Adrenal gland (tissue), 12 donors: Measurements from ENCODE around the gene CRAT. TPM values are rescaled to one million over a fixed set of nuclear protein-coding genes. Genes with fewer than 3 reads are reported as not detected.
"Not testable (repeated sequence)": the region's sequence is repeated elsewhere in the genome, so short reads cannot be mapped to it uniquely, and the experiment has no call there.

ENCODE experiments used
- DNase-seq, 7 donors: peaks; one replicate each; pipeline ENCODE4 v3.0.0-alpha.2; 2019 to 2020
- H3K27ac ChIP-seq, 5 donors: fragments of 200-600 bp; sonication (generic) in 4 of 5; 1 replicate in 3 of 5; 2 replicates in 2 of 5; pipeline versions ENCODE4 v1.5.1 to v1.8.0; 2016 to 2020; ENCODE audit warnings: mild to moderate bottlenecking in 1 of 5
- H3K27me3 ChIP-seq: fragments of 200-600 bp; 2 replicates; pipeline ENCODE4 v1.8.0; 2021
- H3K36me3 ChIP-seq, 2 donors: fragments of 200-600 bp; replicated peaks in 1 of 2; 1 replicate in 1 of 2; 2 replicates in 1 of 2; pipeline versions ENCODE4 v1.5.1 to v1.8.0; 2018 to 2022
- H3K4me1 ChIP-seq, 2 donors: fragments of 200-600 bp; replicated peaks in 1 of 2; 1 replicate in 1 of 2; 2 replicates in 1 of 2; pipeline versions ENCODE4 v1.5.1 to v1.8.0; 2018 to 2021
- H3K4me3 ChIP-seq, 4 donors: fragments of 200-600 bp; sonication (generic) in 3 of 4; one replicate each; pipeline ENCODE4 v1.5.1; 2016 to 2018
- H3K9me3 ChIP-seq, 3 donors: fragments of 200-600 bp; sonication (generic) in 1 of 3; replicated peaks in 1 of 3; 1 replicate in 2 of 3; 2 replicates in 1 of 3; pipeline versions ENCODE4 v1.5.1 to v1.8.0; 2016 to 2021
- POLR2A ChIP-seq, 2 donors: fragments of 450-650 bp; IDR thresholded peaks; one replicate each; pipeline ENCODE4 v1.6.1; 2017; ENCODE audit warnings: antibody characterized with exemption in 2 of 2, mild to moderate bottlenecking in 2 of 2, moderate library complexity in 1 of 2
- WGBS, 4 donors: extraction: QIAGEN DNeasy Blood & Tissue Kit in 2 of 4; methylation state at CpG; one replicate each; pipeline versions ENCODE4 v1.1.5 to v1.1.7; 2013 to 2017; 5-methylcytosine and 5-hydroxymethylcytosine counted together
- intact Hi-C, 2 donors: fragments of 100-400 bp; cut with DNase I; formaldehyde crosslinking; loops; one replicate each; pipeline versions ENCODE4 v1.14.1 to v1.15.0; 2022 to 2023
- polyA plus RNA-seq, 3 donors: library from polyadenylated mRNA; stranded (reverse); fragments of 200-250 nt in 2 of 3; fragments of 350-450 nt in 1 of 3; fragmentation: Illumina TruSeq in 1 of 3; extraction: RNeasy Lipid Tissue Mini Kit (QIAGEN cat#74804) in 1 of 3; gene quantifications; one replicate each; pipeline ENCODE4 v1.2.3, GENCODE V29; 2013 to 2014
- total RNA-seq, 9 donors: library from RNA; depleted of rRNA in 4 of 9; stranded (reverse); fragments of >200 nt in 4 of 9; fragments of 120-200 nt in 1 of 9; fragmentation: NEBNext Ultra II Directional in 1 of 9; extraction: Animal tissue kit (Norgen Biotek cat#: 25700) in 1 of 9; gene quantifications; one replicate each; pipeline versions ENCODE4 v1.1.0 to v1.2.4, GENCODE V29; 2013 to 2023
- TF ChIP-seq, protein P1 (sequence below), 6 experiments: fragments of 450-650 bp in 4 of 6; fragments of 200-600 bp in 2 of 6; sonication (generic) in 1 of 6; IDR thresholded peaks; 1 replicate in 5 of 6; 2 replicates in 1 of 6; pipeline versions ENCODE4 v1.5.1 to v1.8.0; 2016 to 2021; ENCODE audit warnings: antibody characterized with exemption in 6 of 6, mild to moderate bottlenecking in 2 of 6, moderate library complexity in 1 of 6
- donor health status: healthy with polysubstance abuse.
- donor health status: Bipolar disorder and iron deficiency.
- donor health status: DM: yes; HTN: yes; CAD: no.
- donor health status: DM: no; HTN: no; CAD: no.
- donor health status: DM: no; HTN: no; CAD: no.
- donor health status: DM: yes; HTN: yes; CAD: no.

Gene CRAT
- total and polyA plus RNA-seq, 12 donors, result 26.8 to 144 (median 91.2) TPM

GRCh38 chr9:129118799-129119198, 8.2 kb upstream of the CRAT start:
- intact Hi-C loops, result no loop called here
- Histone ChIP-seq H3K36me3 (peaks cover 0 to 32% of the 10 kb centered on the region in 2 donors), H3K27ac (no peak overlapping the region), H3K27me3 (no peaks in the 10 kb centered on the region), H3K9me3 (no peaks in the 10 kb centered on the region), H3K4me3 (no peak overlapping the region), H3K4me1 (peaks cover 19 to 26% of the 10 kb centered on the region in 2 donors)
- WGBS, 4 donors, result 75 to 81% (median 76%) methylated on average over 4 of the region's 4 CpGs
- DNase-seq, result no peak
- TF ChIP-seq, protein P1, sequence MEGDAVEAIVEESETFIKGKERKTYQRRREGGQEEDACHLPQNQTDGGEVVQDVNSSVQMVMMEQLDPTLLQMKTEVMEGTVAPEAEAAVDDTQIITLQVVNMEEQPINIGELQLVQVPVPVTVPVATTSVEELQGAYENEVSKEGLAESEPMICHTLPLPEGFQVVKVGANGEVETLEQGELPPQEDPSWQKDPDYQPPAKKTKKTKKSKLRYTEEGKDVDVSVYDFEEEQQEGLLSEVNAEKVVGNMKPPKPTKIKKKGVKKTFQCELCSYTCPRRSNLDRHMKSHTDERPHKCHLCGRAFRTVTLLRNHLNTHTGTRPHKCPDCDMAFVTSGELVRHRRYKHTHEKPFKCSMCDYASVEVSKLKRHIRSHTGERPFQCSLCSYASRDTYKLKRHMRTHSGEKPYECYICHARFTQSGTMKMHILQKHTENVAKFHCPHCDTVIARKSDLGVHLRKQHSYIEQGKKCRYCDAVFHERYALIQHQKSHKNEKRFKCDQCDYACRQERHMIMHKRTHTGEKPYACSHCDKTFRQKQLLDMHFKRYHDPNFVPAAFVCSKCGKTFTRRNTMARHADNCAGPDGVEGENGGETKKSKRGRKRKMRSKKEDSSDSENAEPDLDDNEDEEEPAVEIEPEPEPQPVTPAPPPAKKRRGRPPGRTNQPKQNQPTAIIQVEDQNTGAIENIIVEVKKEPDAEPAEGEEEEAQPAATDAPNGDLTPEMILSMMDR (IDR thresholded peaks at IDR 0.05), result no peak
- TF ChIP-seq POLR2A (IDR thresholded peaks at IDR 0.05), result no peak

GRCh38 chr9:129113645-129114304, 3.2 kb upstream of the CRAT start:
- TF ChIP-seq, protein P1 (IDR thresholded peaks at IDR 0.05), result no peak
- no peak for TF ChIP-seq POLR2A (IDR thresholded peaks at IDR 0.05)
- H3K4me1 ChIP-seq, result peaks cover 31 to 44% of the 10 kb centered on the region in 2 donors
- 75 to 78% (median 77%) methylated on average over 15 to 17 of the region's 17 CpGs for WGBS, 4 donors
- no peaks in the 10 kb centered on the region for H3K9me3 ChIP-seq
- H3K27me3 ChIP-seq, result no peaks in the 10 kb centered on the region
- intact Hi-C loops, result no loop called here
- DNase-seq, result peak in 2 of 7 donors; percentile 31 to 46
- no peak overlapping the region for H3K4me3 ChIP-seq
- H3K36me3 ChIP-seq, result no peaks in the 10 kb centered on the region
- H3K27ac ChIP-seq, result peak overlapping the region in 3 of 5 donors; percentile 15 to 47 (median 41)

DNA sequence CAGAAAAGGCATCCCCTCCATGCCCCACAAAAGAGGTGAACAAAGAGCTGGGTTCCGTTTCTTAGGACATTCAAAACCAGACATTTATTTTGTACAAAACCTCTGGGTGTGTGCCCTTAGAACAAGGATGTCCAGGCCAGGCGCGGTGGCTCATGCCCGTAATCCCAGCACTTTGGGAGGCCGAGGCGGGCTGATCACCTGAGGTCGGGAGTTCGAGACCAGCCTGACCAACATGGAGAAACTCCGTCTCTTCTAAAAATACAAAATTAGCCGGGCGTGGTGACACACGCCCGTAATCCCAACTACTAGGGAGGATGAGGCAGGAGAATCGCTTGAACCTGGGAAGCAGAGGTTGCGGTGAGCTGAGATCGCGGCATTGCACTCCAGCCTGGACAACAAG, 1.9 kb upstream of the CRAT start:
- peak in 1 of 7 donors; percentile 12 for DNase-seq
- H3K9me3 ChIP-seq, intact Hi-C loops, H3K27me3 ChIP-seq, H3K36me3 ChIP-seq: not testable (repeated sequence)
- Histone ChIP-seq H3K4me3 (peak overlapping the region in 1 of 4 donors; percentile 99), H3K4me1 (peaks cover 31 to 45% of the 10 kb centered on the region in 2 donors), H3K27ac (peak overlapping the region in 1 of 5 donors; percentile 91)
- WGBS, 4 donors, result 89 to 95% (median 92%) methylated on average over 17 of the region's 17 CpGs

- Histone ChIP-seq H3K9me3 (no peaks in the 10 kb centered on the region), H3K36me3 (peaks cover 0 to 11% of the 10 kb centered on the region in 2 donors), H3K27ac (peak overlapping the region; percentile 20 to 99 (median 91)), H3K4me1 (peaks cover 31 to 45% of the 10 kb centered on the region in 2 donors), H3K27me3 (no peaks in the 10 kb centered on the region), H3K4me3 (peak overlapping the region; percentile 63 to 99 (median 81))
- no peak for TF ChIP-seq POLR2A (IDR thresholded peaks at IDR 0.05)
- TF ChIP-seq, protein P1 (IDR thresholded peaks at IDR 0.05), result no peak
- intact Hi-C loops, result no loop called here
- DNase-seq, result peak in 5 of 7 donors; percentile 53 to 70 (median 60)
- WGBS, 4 donors, result 0 to 1% (median 0%) methylated on average over 9 to 37 of the region's 37 CpGs
Observed at GRCh38 chr9:129111528-129112151, 1.0 kb upstream of the CRAT start.
